HUES6 (cell line): ENCODE results near the gene PRTG.

Source experiments
- H3K27ac ChIP-seq: 2 replicates; pipeline ENCODE4 v1.7.0; 2013; ENCODE audit warnings: low read depth, mild to moderate bottlenecking, low read length, inconsistent platforms
- H3K27me3 ChIP-seq: 2 replicates; pipeline ENCODE4 v1.6.1; 2013; ENCODE audit warnings: low read length; ENCODE audit not compliant: control insufficient read depth, insufficient read depth
- H3K36me3 ChIP-seq: 2 replicates; pipeline ENCODE4 v1.6.1; 2013; ENCODE audit warnings: low read length; ENCODE audit not compliant: control insufficient read depth, insufficient read depth
- H3K4me1 ChIP-seq: 2 replicates; pipeline ENCODE4 v1.6.1; 2013; ENCODE audit warnings: low read length; ENCODE audit not compliant: control insufficient read depth, insufficient read depth
- H3K4me3 ChIP-seq: 2 replicates; pipeline ENCODE4 v1.5.1; 2013; ENCODE audit warnings: low read depth, low read length
- H3K9ac ChIP-seq: one replicate; pipeline ENCODE4 v1.6.1; 2013; ENCODE audit warnings: mild to moderate bottlenecking, low read length
- H3K9me3 ChIP-seq: 2 replicates; pipeline ENCODE4 v1.6.1; 2013; ENCODE audit warnings: low read depth, low read length; ENCODE audit not compliant: control insufficient read depth, insufficient read depth

Gene PRTG

GRCh38 chr15:55638764-55639163 is 104.2 kb downstream of the PRTG start:
- no peaks in the 10 kb centered on the region for H3K9me3 ChIP-seq
- no peaks in the 10 kb centered on the region for H3K27me3 ChIP-seq
- no peak overlapping the region for H3K9ac ChIP-seq
- H3K4me1 ChIP-seq, result no peaks in the 10 kb centered on the region
- H3K27ac ChIP-seq, result no peak overlapping the region
- no peak overlapping the region for H3K4me3 ChIP-seq
- H3K36me3 ChIP-seq, result peaks cover 31% of the 10 kb centered on the region; the same call in 1 of the 2 replicates

- Histone ChIP-seq H3K27me3 (no peaks in the 10 kb centered on the region), H3K27ac (no peak overlapping the region), H3K9me3 (no peaks in the 10 kb centered on the region), H3K4me1 (no peaks in the 10 kb centered on the region), H3K9ac (no peak overlapping the region), H3K4me3 (no peak overlapping the region), H3K36me3 (peaks cover 33% of the 10 kb centered on the region; the same call in 1 of the 2 replicates)
These were observed 105.9 kb downstream of the PRTG start for GRCh38 chr15:55637086-55637485.

GRCh38 chr15:55633731-55634130 is 109.2 kb downstream of the PRTG start:
- no peaks in the 10 kb centered on the region for H3K4me1 ChIP-seq
- H3K27me3 ChIP-seq, result no peaks in the 10 kb centered on the region
- H3K27ac ChIP-seq, result no peak overlapping the region
- peaks cover 17% of the 10 kb centered on the region; the same call in 1 of the 2 replicates for H3K36me3 ChIP-seq
- no peak overlapping the region for H3K9ac ChIP-seq
- H3K9me3 ChIP-seq, result no peaks in the 10 kb centered on the region
- H3K4me3 ChIP-seq, result no peak overlapping the region

GRCh38 chr15:55632434-55632833 is 110.5 kb downstream of the PRTG start:
- Histone ChIP-seq H3K27me3 (no peaks in the 10 kb centered on the region), H3K4me1 (peaks cover 3% of the 10 kb centered on the region; the same call in 1 of the 2 replicates), H3K4me3 (no peak overlapping the region), H3K27ac (no peak overlapping the region), H3K9me3 (no peaks in the 10 kb centered on the region), H3K9ac (no peak overlapping the region), H3K36me3 (peaks cover 10% of the 10 kb centered on the region; the same call in 1 of the 2 replicates)

GRCh38 chr15:55630858-55631257 is 112.1 kb downstream of the PRTG start:
- Histone ChIP-seq H3K27ac (no peak overlapping the region), H3K9ac (no peak overlapping the region), H3K4me3 (no peak overlapping the region), H3K27me3 (no peaks in the 10 kb centered on the region), H3K9me3 (no peaks in the 10 kb centered on the region), H3K4me1 (peaks cover 3% of the 10 kb centered on the region; the same call in 1 of the 2 replicates), H3K36me3 (peaks cover 7% of the 10 kb centered on the region; the same call in 1 of the 2 replicates)

GRCh38 chr15:55628369-55628730 is 114.6 kb downstream of the PRTG start:
- Histone ChIP-seq H3K9ac (no peak overlapping the region), H3K27me3 (no peaks in the 10 kb centered on the region), H3K27ac (no peak overlapping the region), H3K4me1 (peaks cover 3% of the 10 kb centered on the region; the same call in 1 of the 2 replicates), H3K9me3 (no peaks in the 10 kb centered on the region), H3K4me3 (no peak overlapping the region), H3K36me3 (peaks cover 7% of the 10 kb centered on the region; the same call in 1 of the 2 replicates)

- H3K4me3 ChIP-seq, result no peak overlapping the region
- H3K9me3 ChIP-seq, result no peaks in the 10 kb centered on the region
- peaks cover 3% of the 10 kb centered on the region; the same call in 1 of the 2 replicates for H3K4me1 ChIP-seq
- H3K36me3 ChIP-seq, result peaks cover 7% of the 10 kb centered on the region; the same call in 1 of the 2 replicates
- H3K9ac ChIP-seq, result no peak overlapping the region
- no peaks in the 10 kb centered on the region for H3K27me3 ChIP-seq
- H3K27ac ChIP-seq, result no peak overlapping the region
These were observed 115.1 kb downstream of the PRTG start for GRCh38 chr15:55627730-55628368.

- Histone ChIP-seq H3K27ac (no peak overlapping the region), H3K4me3 (no peak overlapping the region), H3K9ac (no peak overlapping the region), H3K27me3 (no peaks in the 10 kb centered on the region), H3K9me3 (no peaks in the 10 kb centered on the region), H3K4me1 (peaks cover 15% of the 10 kb centered on the region; the same call in 1 of the 2 replicates), H3K36me3 (peaks cover 3% of the 10 kb centered on the region; the same call in 1 of the 2 replicates)
These were observed 123.2 kb downstream of the PRTG start for GRCh38 chr15:55619783-55620182.

GRCh38 chr15:55618387-55618786 is 124.6 kb downstream of the PRTG start:
- Histone ChIP-seq H3K27ac (no peak overlapping the region), H3K36me3 (peaks cover 3% of the 10 kb centered on the region; the same call in 1 of the 2 replicates), H3K27me3 (no peaks in the 10 kb centered on the region), H3K4me1 (peaks cover 15% of the 10 kb centered on the region; the same call in 1 of the 2 replicates), H3K9ac (no peak overlapping the region), H3K4me3 (no peak overlapping the region), H3K9me3 (no peaks in the 10 kb centered on the region)

GRCh38 chr15:55615445-55615844 is 127.5 kb downstream of the PRTG start:
- Histone ChIP-seq H3K36me3 (peaks cover 3% of the 10 kb centered on the region; the same call in 1 of the 2 replicates), H3K9ac (no peak overlapping the region), H3K4me1 (peaks cover 15% of the 10 kb centered on the region; the same call in 1 of the 2 replicates), H3K27ac (no peak overlapping the region), H3K4me3 (no peak overlapping the region), H3K9me3 (no peaks in the 10 kb centered on the region), H3K27me3 (no peaks in the 10 kb centered on the region)

- H3K9me3 ChIP-seq, result 0 out of 2 replicates have a peak, but pooled peaks cover 4% of the 10 kb centered on the region
- H3K36me3 ChIP-seq, result no peaks in the 10 kb centered on the region; the same call in 1 of the 2 replicates
- H3K4me3 ChIP-seq, result no peak overlapping the region
- no peak overlapping the region for H3K27ac ChIP-seq
- no peaks in the 10 kb centered on the region for H3K27me3 ChIP-seq
- H3K9ac ChIP-seq, result no peak overlapping the region
- H3K4me1 ChIP-seq, result peaks cover 8% of the 10 kb centered on the region; the same call in 1 of the 2 replicates
These were observed 129.2 kb downstream of the PRTG start for GRCh38 chr15:55613727-55614126.
